Measurements from ENCODE around the gene ARSB.
"Not testable (repeated sequence)": the region's sequence is repeated elsewhere in the genome, so short reads cannot be mapped to it uniquely, and the experiment has no call there.

DNA sequence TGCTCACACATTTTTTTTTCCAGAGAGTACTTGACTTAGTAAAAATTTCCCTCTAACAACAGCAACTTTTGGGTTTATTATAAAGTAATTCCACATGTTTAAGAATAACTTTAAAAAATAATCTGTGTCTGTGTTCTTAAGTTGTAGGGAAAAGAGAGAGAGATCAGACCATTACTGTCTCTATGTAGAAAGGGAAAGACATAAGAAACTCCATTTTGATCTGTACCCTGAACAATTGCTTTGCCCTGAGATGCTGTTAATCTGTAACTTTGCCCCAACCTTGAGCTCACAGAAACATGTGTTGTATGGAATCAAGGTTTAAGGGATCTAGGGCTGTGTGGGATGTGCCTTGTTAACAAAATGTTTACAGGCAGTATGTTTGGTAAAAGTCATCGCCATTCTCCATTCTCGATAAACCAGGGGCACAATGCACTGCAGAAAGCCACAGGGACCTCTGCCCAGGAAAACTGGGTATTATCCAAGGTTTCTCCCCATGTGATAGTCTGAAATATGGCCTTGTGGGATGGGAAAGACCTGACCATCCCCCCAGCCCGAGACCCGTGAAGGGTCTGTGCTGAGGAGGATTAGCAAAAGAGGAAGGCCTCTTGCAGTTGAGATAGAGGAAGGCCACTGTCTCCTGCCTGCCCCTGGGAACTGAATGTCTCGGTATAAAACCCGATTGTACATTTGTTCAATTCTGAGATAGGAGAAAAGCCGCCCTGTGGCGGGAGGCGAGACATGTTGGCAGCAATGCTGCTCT is 75.7 kb downstream of the ARSB start:
- not testable (repeated sequence) for TF ChIP-seq CTCF, POLR2AphosphoS5 (IDR thresholded peaks at IDR 0.05)

All from breast epithelium (tissue), 3 donors.